HL-60 (cell line): ENCODE measurements around the gene CALU.

Experiments
- CTCF ChIP-seq: IDR thresholded peaks from one replicate; pipeline ENCODE4 v1.5.1; 2011; ENCODE audit warnings: low read length, control low read depth, inconsistent platforms; ENCODE audit not compliant: insufficient read depth
- GABPA ChIP-seq: IDR thresholded peaks from 2 replicates; pipeline ENCODE4 v1.6.1; 2012; ENCODE audit warnings: low read depth
- POLR2AphosphoS5 ChIP-seq: IDR thresholded peaks from 2 replicates; pipeline ENCODE4 v1.6.1; 2012; ENCODE audit warnings: low read depth

- no peak for TF ChIP-seq CTCF
- no peak for TF ChIP-seq POLR2AphosphoS5
- TF ChIP-seq GABPA, result no peak
These were observed 54.0 kb downstream of the CALU start for GRCh38 chr7:128793181-128793547.
